H9 (cell line): ENCODE measurements around the gene PNMT. TPM values are rescaled to one million over a fixed set of nuclear protein-coding genes. Genes with fewer than 3 reads are reported as not detected.

Experiments used
- DNase-seq: peaks from one replicate; pipeline ENCODE4 v3.0.0-alpha.2; 2017
- H2AFZ ChIP-seq: one replicate; pipeline ENCODE4 v1.6.1; 2013; ENCODE audit warnings: mild to moderate bottlenecking, low read length, control low read depth, moderate library complexity
- H2AK5ac ChIP-seq: 2 replicates; pipeline ENCODE4 v1.6.1; 2013; ENCODE audit warnings: low read length, control low read depth, mixed read lengths; ENCODE audit not compliant: insufficient read length
- H2BK120ac ChIP-seq: one replicate; pipeline ENCODE4 v1.6.1; 2013; ENCODE audit warnings: low read depth, mild to moderate bottlenecking, low read length, control low read depth, inconsistent platforms; ENCODE audit not compliant: poor library complexity, severe bottlenecking
- H2BK12ac ChIP-seq: 2 replicates; pipeline ENCODE4 v1.6.1; 2013; ENCODE audit warnings: low read length, control low read depth, mixed read lengths, low read depth; ENCODE audit not compliant: insufficient read length
- H2BK15ac ChIP-seq: 2 replicates; pipeline ENCODE4 v1.6.1; 2013; ENCODE audit warnings: low read depth, low read length, control low read depth
- H2BK20ac ChIP-seq: one replicate; pipeline ENCODE4 v1.6.1; 2013; ENCODE audit warnings: low read depth, mild to moderate bottlenecking, low read length, control low read depth, inconsistent platforms; ENCODE audit not compliant: poor library complexity, severe bottlenecking
- H2BK5ac ChIP-seq: 2 replicates; pipeline ENCODE4 v1.6.1; 2013; ENCODE audit warnings: low read length, control low read depth, mixed read lengths; ENCODE audit not compliant: insufficient read length
- H3K14ac ChIP-seq: 2 replicates; pipeline ENCODE4 v1.6.1; 2013; ENCODE audit warnings: low read length, control low read depth; ENCODE audit not compliant: insufficient read depth
- H3K18ac ChIP-seq: 2 replicates; pipeline ENCODE4 v1.6.1; 2013; ENCODE audit warnings: low read depth, mild to moderate bottlenecking, mixed read lengths, low read length, control low read depth; ENCODE audit not compliant: insufficient read length
- H3K23ac ChIP-seq: 2 replicates; pipeline ENCODE4 v1.6.1; 2013; ENCODE audit warnings: low read length, control low read depth, mixed read lengths, low read depth; ENCODE audit not compliant: insufficient read length
- H3K23me2 ChIP-seq: 2 replicates; pipeline ENCODE4 v1.6.1; 2013; ENCODE audit warnings: low read depth, mild to moderate bottlenecking, mixed read lengths, low read length, control low read depth; ENCODE audit not compliant: insufficient read length, poor library complexity, severe bottlenecking
- H3K27ac ChIP-seq: 2 replicates; pipeline ENCODE4 v1.5.1; 2013; ENCODE audit warnings: low read length, control low read depth, mixed read lengths, low read depth; ENCODE audit not compliant: insufficient read length
- H3K27me3 ChIP-seq: 2 replicates; pipeline ENCODE4 v1.6.1; 2013; ENCODE audit warnings: low read length, control low read depth, inconsistent platforms; ENCODE audit not compliant: insufficient read depth
- H3K4ac ChIP-seq: 2 replicates; pipeline ENCODE4 v1.6.1; 2013; ENCODE audit warnings: low read depth, mild to moderate bottlenecking, control low read depth, inconsistent platforms, low read length, moderate library complexity
- H3K4me1 ChIP-seq: 2 replicates; pipeline ENCODE4 v1.6.1; 2013; ENCODE audit warnings: low read length, control low read depth, inconsistent platforms; ENCODE audit not compliant: insufficient read depth
- H3K4me2 ChIP-seq: 2 replicates; pipeline ENCODE4 v1.6.1; 2013; ENCODE audit warnings: low read length, control low read depth, mixed read lengths; ENCODE audit not compliant: insufficient read length, insufficient read depth
- H3K56ac ChIP-seq: 2 replicates; pipeline ENCODE4 v1.6.1; 2013; ENCODE audit warnings: low read depth, mild to moderate bottlenecking, mixed read lengths, low read length, control low read depth; ENCODE audit not compliant: insufficient read length
- H3K79me1 ChIP-seq: 2 replicates; pipeline ENCODE4 v1.6.1; 2013; ENCODE audit warnings: low read depth, mild to moderate bottlenecking, moderate library complexity, low read length, control low read depth, inconsistent platforms; ENCODE audit not compliant: insufficient read depth, poor library complexity, severe bottlenecking
- H3K79me2 ChIP-seq: 2 replicates; pipeline ENCODE4 v1.6.1; 2013; ENCODE audit warnings: low read length, control low read depth, inconsistent platforms; ENCODE audit not compliant: insufficient read depth
- H3K9ac ChIP-seq: 2 replicates; pipeline ENCODE4 v1.6.1; 2013; ENCODE audit warnings: low read length, control low read depth, mixed read lengths; ENCODE audit not compliant: insufficient read length; ENCODE audit errors: extremely low read depth
- H3K9me3 ChIP-seq: one replicate; pipeline ENCODE4 v1.6.1; 2013; ENCODE audit warnings: low read depth, low read length, inconsistent platforms; ENCODE audit not compliant: control insufficient read depth
- H3T11ph ChIP-seq: one replicate; pipeline ENCODE4 v1.6.1; 2013; ENCODE audit warnings: mild to moderate bottlenecking, low read length, control low read depth, inconsistent platforms
- H4K20me1 ChIP-seq: one replicate; pipeline ENCODE4 v1.6.1; 2013; ENCODE audit not compliant: control insufficient read depth, insufficient read length, insufficient read depth
- H4K5ac ChIP-seq: 2 replicates; pipeline ENCODE4 v1.6.1; 2013; ENCODE audit warnings: low read depth, mild to moderate bottlenecking, mixed read lengths, low read length, control low read depth; ENCODE audit not compliant: insufficient read length
- H4K8ac ChIP-seq: replicated peaks from 2 replicates; pipeline ENCODE4 v1.6.1; 2013; ENCODE audit warnings: low read length, control low read depth, mixed read lengths, low read depth; ENCODE audit not compliant: insufficient read length
- H4K91ac ChIP-seq: 2 replicates; pipeline ENCODE4 v1.6.1; 2013; ENCODE audit warnings: low read depth, mild to moderate bottlenecking, moderate library complexity, mixed read lengths, low read length, control low read depth; ENCODE audit not compliant: insufficient read length
- H3K27ac Mint-ChIP-seq, 3 experiments: 2 replicates in 2 of 3; 3 replicates in 1 of 3; pipeline ENCODE4 v1.8.0; 2020 to 2021; ENCODE audit warnings: mixed read lengths in 3 of 3, mild to moderate bottlenecking in 1 of 3, moderate library complexity in 1 of 3
- H3K27me3 Mint-ChIP-seq: 2 replicates; pipeline ENCODE4 v1.8.0; 2021; ENCODE audit warnings: low read depth, mild to moderate bottlenecking, moderate library complexity, mixed read lengths
- H3K36me3 Mint-ChIP-seq, 3 experiments: 2 replicates in 2 of 3; 3 replicates in 1 of 3; pipeline ENCODE4 v1.8.0; 2020 to 2021; ENCODE audit warnings: low read depth in 3 of 3, mixed read lengths in 3 of 3; ENCODE audit not compliant: insufficient read depth in 1 of 3
- H3K4me1 Mint-ChIP-seq, 2 experiments: 2 replicates each; pipeline ENCODE4 v1.8.0; 2020; ENCODE audit warnings: mixed read lengths in 2 of 2
- H3K4me3 Mint-ChIP-seq, 2 experiments: 2 replicates in 1 of 2; 3 replicates in 1 of 2; pipeline ENCODE4 v1.8.0; 2020 to 2021; ENCODE audit warnings: mild to moderate bottlenecking in 2 of 2, mixed read lengths in 2 of 2, moderate library complexity in 1 of 2
- H3K9me3 Mint-ChIP-seq, 2 experiments: 2 replicates in 1 of 2; 3 replicates in 1 of 2; pipeline ENCODE4 v1.8.0; 2020; ENCODE audit warnings: mild to moderate bottlenecking in 2 of 2, mixed read lengths in 2 of 2, moderate library complexity in 1 of 2
- WGBS: extraction: QIAGEN DNeasy Blood & Tissue Kit; methylation state at CpG from one replicate; pipeline ENCODE4 v1.1.7; 2013; ENCODE audit warnings: missing lambda C conversion rate, low lambda C conversion rate, mixed read lengths; ENCODE audit not compliant: insufficient read length; ENCODE audit errors: extremely low coverage; 5-methylcytosine and 5-hydroxymethylcytosine counted together
- total RNA-seq: library from RNA; stranded (reverse); gene quantifications from 2 replicates; pipeline ENCODE4 v1.2.1, GENCODE V29; 2021
- TF ChIP-seq, protein P1 (sequence below): fragments of 200-600 bp; sonication (generic); conservative IDR thresholded peaks from 3 replicates; pipeline ENCODE4 v1.8.0; 2021; ENCODE audit warnings: antibody characterized with exemption, mild to moderate bottlenecking

PNMT gene
- total RNA-seq, 1 experiment from 2014 or later = 2.1 TPM

DNA sequence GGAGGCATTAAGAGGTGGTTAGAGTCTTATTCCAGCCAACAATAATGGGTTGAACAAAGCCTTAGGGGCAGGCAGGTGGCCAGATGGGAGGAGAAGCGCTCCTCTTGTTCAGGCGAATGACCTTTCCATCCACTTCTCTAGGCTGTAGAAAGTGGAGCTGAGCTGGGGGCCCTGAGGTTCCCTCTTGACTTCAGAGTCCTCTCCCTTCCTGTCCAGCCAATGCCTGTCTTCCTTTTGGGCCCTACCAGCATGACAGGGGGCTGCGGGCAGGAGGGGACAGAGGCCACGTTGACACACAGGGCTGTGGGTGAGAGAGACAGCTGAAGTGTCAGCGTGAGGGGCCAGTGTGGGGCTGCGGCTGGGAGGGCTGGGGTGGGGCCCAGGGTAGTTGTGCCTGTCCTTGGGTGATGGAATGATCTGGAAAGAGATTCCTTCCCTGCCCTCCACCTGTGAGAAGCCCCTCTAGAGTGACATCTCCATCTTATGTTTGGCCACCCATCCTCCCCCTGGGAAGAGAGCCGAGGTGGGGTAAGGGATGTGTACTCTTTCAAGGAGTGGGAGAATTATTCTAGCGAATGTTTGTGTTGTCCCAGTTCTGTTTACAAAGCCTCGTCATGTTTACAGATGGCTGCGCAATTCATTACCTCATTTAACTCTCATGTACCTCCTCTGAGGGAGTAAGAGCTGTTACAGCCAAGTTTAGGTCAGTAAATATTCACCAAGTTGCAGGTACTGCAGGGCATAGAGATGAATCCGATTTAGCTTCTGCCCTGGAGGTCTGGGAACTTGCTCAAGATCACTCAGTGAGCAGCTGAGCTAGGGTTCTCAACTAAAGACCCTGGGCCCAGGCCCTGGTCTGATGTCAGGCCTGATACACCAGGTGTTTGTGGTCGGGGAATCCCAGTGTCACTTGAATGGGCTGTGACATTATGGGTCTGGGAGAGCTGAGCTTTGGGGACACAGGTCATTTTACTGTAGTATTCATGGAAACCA is 34.9 kb downstream of the PNMT start:
- no peak overlapping the region for H3K4me2 ChIP-seq
- TF ChIP-seq, protein P1, sequence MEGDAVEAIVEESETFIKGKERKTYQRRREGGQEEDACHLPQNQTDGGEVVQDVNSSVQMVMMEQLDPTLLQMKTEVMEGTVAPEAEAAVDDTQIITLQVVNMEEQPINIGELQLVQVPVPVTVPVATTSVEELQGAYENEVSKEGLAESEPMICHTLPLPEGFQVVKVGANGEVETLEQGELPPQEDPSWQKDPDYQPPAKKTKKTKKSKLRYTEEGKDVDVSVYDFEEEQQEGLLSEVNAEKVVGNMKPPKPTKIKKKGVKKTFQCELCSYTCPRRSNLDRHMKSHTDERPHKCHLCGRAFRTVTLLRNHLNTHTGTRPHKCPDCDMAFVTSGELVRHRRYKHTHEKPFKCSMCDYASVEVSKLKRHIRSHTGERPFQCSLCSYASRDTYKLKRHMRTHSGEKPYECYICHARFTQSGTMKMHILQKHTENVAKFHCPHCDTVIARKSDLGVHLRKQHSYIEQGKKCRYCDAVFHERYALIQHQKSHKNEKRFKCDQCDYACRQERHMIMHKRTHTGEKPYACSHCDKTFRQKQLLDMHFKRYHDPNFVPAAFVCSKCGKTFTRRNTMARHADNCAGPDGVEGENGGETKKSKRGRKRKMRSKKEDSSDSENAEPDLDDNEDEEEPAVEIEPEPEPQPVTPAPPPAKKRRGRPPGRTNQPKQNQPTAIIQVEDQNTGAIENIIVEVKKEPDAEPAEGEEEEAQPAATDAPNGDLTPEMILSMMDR = no peak
- Mint-ChIP-seq H3K4me1 (peaks cover 57 to 65% of the 10 kb centered on the region in 2 experiments), H3K4me3 (peak overlapping the region; percentile 92 to 97), H3K9me3 (no peaks in the 10 kb centered on the region), H3K27ac (peak overlapping the region in 2 of 3 experiments; percentile 65 to 90; a peak in 4 of 7 replicates), H3K27me3 (no peaks in the 10 kb centered on the region; the same call in 1 of the 2 replicates), H3K36me3 (peaks cover 25 to 49% (median 36%) of the 10 kb centered on the region in 3 experiments)
- no peaks in the 10 kb centered on the region for H3K27me3 ChIP-seq
- no peaks in the 10 kb centered on the region for H4K20me1 ChIP-seq
- H3K23me2 ChIP-seq = peaks cover 8% of the 10 kb centered on the region
- no peak overlapping the region for H3K27ac ChIP-seq
- no peaks in the 10 kb centered on the region for H3K9me3 ChIP-seq
- peaks cover 16% of the 10 kb centered on the region for H3K4me1 ChIP-seq
- no peak overlapping the region for H2AK5ac ChIP-seq
- no peak overlapping the region for H2BK120ac ChIP-seq
- no peak overlapping the region for H3K4ac ChIP-seq
- H3K18ac ChIP-seq = no peak overlapping the region
- no peaks in the 10 kb centered on the region for H3K79me1 ChIP-seq
- H2BK15ac ChIP-seq = no peak overlapping the region
- H3T11ph ChIP-seq = no peak overlapping the region
- peaks cover 51% of the 10 kb centered on the region for H3K79me2 ChIP-seq
- H2AFZ ChIP-seq = no peak overlapping the region
- no peak overlapping the region for H2BK5ac ChIP-seq
- no peak overlapping the region for H4K8ac ChIP-seq
- H2BK20ac ChIP-seq = no peak overlapping the region
- no CpG with 5 or more reads among the region's 12 CpGs for whole genome bisulfite sequencing
- no peak overlapping the region for H3K9ac ChIP-seq
- no peak overlapping the region for H3K56ac ChIP-seq
- no peak overlapping the region for H3K23ac ChIP-seq
- no peak for DNase-seq
- H3K14ac ChIP-seq = no peak overlapping the region
- no peak overlapping the region for H4K91ac ChIP-seq
- no peak overlapping the region for H2BK12ac ChIP-seq
- H4K5ac ChIP-seq = no peak overlapping the region
